Fibroblast of the aortic adventitia (primary cell): ENCODE results near the gene DIP2B. TPM values are rescaled to one million over a fixed set of nuclear protein-coding genes. Genes with fewer than 3 reads are reported as not detected.
"Not testable (repeated sequence)": the region's sequence is repeated elsewhere in the genome, so short reads cannot be mapped to it uniquely, and the experiment has no call there.

Source experiments
- DNase-seq: peaks from one replicate; pipeline ENCODE4 v3.0.0-alpha.2; 2010; ENCODE audit warnings: low read depth
- H3K4me3 ChIP-seq: 2 replicates; pipeline ENCODE4 v1.5.1; 2011; ENCODE audit warnings: low read depth, mild to moderate bottlenecking, control low read depth, low read length, moderate library complexity
- total RNA-seq: library from RNA; depleted of rRNA; stranded (reverse); fragments of >200 nt; gene quantifications from 2 replicates; pipeline ENCODE4 v1.2.3, GENCODE V29; 2012; ENCODE audit warnings: low replicate concordance
- TF ChIP-seq, protein P1 (sequence below): IDR thresholded peaks from 2 replicates; pipeline ENCODE4 v1.5.1; 2011; ENCODE audit warnings: mild to moderate bottlenecking, low read length, control low read depth, inconsistent platforms; ENCODE audit not compliant: insufficient read depth

DIP2B gene
- total RNA-seq, 1 donor = 26.7 TPM

DNA sequence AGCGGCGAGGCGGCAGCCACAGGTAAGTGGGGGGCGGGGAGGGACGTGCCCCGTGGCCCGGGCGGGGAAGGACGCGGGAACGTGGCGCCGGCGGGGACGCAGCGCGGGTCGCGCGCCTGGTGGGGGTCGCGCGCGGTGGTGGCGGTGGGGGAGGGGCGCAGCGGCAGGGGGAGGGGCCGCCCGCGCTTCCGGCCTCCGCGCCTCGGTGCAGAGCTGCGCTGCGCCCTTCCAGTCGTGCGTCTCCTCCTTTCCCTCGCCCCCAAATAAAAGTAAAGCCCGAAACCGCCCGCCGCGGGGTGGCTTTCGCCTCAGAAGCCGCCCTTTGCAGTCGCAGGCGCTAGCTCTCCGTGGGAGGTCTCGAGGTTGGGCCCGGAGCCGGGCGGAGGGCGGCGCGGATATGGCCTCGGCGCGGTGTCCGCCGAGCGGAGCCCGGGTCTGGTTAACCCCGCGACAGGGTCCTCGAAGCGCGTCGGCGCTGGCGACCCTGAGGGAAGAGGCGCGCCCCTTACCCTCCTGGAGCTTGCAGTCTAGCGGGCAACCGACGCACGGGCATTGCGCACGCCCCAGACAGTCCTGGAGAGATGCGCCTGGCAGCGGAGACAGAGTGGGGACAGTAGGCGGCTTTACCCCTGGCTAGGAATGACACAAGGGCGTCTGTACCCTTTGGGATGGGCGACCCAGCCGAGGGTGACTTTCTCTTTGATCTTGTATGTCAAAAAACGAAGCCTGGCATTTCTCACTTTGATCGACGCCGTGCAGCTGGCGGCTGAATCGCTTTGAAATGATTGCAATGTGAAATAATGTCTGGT, 259.7 kb downstream of the DIP2B start:
- peak overlapping the region; percentile 91 for H3K4me3 ChIP-seq
- TF ChIP-seq, protein P1, sequence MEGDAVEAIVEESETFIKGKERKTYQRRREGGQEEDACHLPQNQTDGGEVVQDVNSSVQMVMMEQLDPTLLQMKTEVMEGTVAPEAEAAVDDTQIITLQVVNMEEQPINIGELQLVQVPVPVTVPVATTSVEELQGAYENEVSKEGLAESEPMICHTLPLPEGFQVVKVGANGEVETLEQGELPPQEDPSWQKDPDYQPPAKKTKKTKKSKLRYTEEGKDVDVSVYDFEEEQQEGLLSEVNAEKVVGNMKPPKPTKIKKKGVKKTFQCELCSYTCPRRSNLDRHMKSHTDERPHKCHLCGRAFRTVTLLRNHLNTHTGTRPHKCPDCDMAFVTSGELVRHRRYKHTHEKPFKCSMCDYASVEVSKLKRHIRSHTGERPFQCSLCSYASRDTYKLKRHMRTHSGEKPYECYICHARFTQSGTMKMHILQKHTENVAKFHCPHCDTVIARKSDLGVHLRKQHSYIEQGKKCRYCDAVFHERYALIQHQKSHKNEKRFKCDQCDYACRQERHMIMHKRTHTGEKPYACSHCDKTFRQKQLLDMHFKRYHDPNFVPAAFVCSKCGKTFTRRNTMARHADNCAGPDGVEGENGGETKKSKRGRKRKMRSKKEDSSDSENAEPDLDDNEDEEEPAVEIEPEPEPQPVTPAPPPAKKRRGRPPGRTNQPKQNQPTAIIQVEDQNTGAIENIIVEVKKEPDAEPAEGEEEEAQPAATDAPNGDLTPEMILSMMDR = no peak
- peak; percentile 53 for DNase-seq

DNA sequence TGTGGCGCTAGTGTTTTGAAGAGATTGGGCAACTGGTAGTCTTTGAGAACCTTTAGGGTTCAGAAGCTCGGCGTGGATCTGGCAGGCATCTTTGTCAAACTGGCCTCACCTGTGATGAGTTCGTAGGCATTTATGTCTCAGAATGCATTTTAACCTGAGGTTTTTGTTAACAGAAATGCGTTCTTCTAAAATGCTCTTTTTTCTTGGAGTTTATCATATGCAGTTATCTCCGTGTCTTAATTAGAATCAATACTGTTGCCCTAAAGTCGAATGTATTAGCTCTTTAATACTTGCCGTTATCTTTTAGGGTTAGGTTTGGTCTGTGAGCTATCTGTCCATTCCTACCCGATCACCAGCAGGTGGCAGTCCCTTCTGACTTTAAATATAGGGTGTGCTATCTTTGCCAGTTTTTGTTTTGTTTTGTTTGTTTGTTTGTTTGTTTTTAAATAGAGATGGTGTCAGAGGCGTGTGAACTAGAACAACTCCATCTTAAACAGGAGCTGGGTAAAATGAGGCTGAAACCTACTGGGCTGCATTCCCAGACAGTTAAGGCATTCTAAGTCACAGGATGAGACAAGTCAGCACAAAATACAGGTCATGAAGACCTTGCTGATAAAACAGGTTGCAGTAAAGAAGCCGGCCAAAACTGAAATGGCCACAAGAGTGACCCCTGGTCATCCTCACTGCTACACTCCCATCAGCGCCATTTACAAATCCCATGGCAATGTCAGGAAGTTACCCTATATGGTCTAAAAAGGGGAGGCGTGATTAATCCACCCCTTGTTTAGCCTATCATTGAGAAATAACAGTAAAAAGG, 260.5 kb downstream of the DIP2B start:
- DNase-seq = peak; percentile 60
- TF ChIP-seq, protein P1 = peak; percentile 70
- H3K4me3 ChIP-seq = peak overlapping the region; percentile 91

DNA sequence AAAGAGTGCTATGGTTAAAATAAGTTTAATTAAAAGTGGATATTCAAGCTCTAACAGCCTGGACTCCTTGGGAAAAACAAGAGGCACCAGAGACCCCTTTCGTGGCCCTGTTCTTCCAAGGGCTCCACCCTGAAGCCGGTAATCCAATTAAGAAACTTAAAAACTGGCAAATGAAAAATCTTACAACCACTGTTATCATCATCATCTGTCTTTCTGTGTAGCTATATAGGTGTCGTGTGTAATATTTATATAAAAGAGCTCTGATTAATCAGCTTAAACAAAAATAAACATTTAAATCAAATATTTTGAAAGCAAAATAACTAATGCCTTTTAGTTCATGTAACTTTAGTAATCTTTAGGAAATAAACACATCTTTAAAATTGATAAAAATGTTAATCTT, 263.6 kb downstream of the DIP2B start:
- H3K4me3 ChIP-seq = no peak overlapping the region
- TF ChIP-seq, protein P1 = no peak
- no peak for DNase-seq

DNA sequence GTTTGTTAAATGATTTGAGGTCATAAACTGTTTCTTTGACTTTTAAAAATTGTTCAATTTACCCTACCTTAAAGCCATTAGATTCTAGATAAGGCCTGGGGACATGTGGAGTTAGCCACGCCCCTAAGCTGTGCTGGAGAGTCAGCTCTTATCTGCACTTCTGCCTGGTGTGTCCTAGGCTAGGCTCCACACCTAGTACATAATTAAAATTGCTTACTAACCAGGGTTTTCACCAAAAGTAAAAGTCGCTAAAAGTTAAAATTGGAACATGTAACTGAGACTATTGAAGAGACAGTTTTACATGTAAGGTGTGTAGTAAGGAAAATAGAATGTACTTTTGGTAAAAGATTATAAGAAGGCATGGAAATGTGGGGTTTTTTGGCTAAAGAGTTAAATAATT, 264.0 kb downstream of the DIP2B start:
- H3K4me3 ChIP-seq, DNase-seq: not testable (repeated sequence)

DNA sequence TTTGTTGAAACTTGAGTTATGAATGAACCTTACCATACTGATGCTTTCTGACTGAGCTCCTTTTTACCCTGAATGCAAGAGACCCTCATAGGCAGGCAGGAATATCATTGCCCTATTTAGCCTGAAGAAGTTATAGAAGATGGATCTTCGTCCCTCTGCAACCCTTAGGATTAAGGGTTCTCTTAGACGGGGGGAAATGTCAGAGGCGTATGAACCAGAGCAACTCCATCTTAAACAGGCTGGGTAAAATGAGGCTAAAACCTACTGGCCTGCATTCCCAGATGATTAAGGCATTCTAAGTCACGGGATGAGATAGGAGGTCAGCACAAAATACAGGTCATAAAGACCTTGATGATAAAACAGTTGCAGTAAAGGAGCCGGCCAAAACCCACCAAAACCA, 266.6 kb downstream of the DIP2B start:
- TF ChIP-seq, protein P1 = no peak
- no peak overlapping the region for H3K4me3 ChIP-seq
- no peak for DNase-seq

DNA sequence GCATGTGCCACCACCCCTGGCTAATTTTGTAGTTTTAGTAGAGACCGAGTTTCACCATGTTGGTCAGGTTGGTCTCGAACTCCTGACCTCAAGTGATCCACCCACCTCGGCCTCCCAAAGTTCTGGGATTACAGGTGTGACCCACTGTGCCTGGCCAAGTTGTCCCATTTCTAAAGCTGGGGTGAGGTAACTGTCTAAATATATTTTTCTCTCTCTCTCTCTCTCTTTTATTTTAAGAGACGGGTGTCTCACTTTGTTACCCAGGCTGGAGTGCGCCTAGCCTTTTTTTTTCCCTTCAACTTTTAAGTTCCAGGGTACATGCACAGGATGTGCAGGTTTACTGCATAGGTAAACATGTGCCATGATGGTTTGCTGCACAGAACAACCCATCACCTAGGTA, 267.7 kb downstream of the DIP2B start:
- TF ChIP-seq, protein P1 = no peak
- no peak overlapping the region for H3K4me3 ChIP-seq
- no peak for DNase-seq

DNA sequence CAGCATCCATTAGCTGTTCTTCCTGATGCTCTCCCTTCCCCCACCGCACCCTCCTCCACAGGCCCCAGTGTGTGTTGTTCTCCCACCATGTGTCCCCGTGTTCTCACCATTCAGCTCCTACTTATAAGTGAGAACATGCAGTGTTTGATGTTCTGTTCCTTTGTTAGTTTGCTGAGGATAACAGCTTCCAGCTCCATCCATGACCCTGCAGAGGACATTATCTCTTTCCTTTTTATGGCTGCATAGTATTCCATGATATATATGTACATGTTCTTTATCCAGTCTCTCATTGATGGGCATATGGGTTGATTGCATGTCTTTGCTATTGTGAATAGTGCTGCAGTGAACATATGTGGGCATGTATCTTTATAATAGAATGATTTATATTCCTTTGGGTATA, 268.1 kb downstream of the DIP2B start:
- TF ChIP-seq, protein P1 = no peak
- DNase-seq = no peak
- no peak overlapping the region for H3K4me3 ChIP-seq
